Measurements from ENCODE around the gene MIER1.

- TF ChIP-seq POLR2A (IDR thresholded peaks at IDR 0.05), result no peak
- TF ChIP-seq, protein P1, sequence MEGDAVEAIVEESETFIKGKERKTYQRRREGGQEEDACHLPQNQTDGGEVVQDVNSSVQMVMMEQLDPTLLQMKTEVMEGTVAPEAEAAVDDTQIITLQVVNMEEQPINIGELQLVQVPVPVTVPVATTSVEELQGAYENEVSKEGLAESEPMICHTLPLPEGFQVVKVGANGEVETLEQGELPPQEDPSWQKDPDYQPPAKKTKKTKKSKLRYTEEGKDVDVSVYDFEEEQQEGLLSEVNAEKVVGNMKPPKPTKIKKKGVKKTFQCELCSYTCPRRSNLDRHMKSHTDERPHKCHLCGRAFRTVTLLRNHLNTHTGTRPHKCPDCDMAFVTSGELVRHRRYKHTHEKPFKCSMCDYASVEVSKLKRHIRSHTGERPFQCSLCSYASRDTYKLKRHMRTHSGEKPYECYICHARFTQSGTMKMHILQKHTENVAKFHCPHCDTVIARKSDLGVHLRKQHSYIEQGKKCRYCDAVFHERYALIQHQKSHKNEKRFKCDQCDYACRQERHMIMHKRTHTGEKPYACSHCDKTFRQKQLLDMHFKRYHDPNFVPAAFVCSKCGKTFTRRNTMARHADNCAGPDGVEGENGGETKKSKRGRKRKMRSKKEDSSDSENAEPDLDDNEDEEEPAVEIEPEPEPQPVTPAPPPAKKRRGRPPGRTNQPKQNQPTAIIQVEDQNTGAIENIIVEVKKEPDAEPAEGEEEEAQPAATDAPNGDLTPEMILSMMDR (IDR thresholded peaks at IDR 0.05), result no peak
Observed at GRCh38 chr1:67020304-67020703, 95.5 kb downstream of the MIER1 start.
